ENCODE data around the gene HEXIM2.

Gene HEXIM2

GRCh38 chr17:45127548-45128300 lies 34.0 kb upstream of the HEXIM2 start:
- in situ Hi-C loops (cut with HindIII; ENCODE audit: low sequenced_read_pairs) = no loop called here

- in situ Hi-C loops (cut with HindIII; ENCODE audit: low sequenced_read_pairs) = no loop called here
These were observed 33.3 kb upstream of the HEXIM2 start for GRCh38 chr17:45128331-45128730.

- in situ Hi-C loops (cut with HindIII; ENCODE audit: low sequenced_read_pairs) = no loop called here
These were observed 32.7 kb upstream of the HEXIM2 start for GRCh38 chr17:45128989-45129388.

- in situ Hi-C loops (cut with HindIII; ENCODE audit: low sequenced_read_pairs) = no loop called here
These were observed 32.2 kb upstream of the HEXIM2 start for GRCh38 chr17:45129426-45129939.

- in situ Hi-C loops (cut with HindIII; ENCODE audit: low sequenced_read_pairs) = no loop called here
These were observed 31.6 kb upstream of the HEXIM2 start for GRCh38 chr17:45129940-45130680.

GRCh38 chr17:45130681-45131615 lies 30.7 kb upstream of the HEXIM2 start:
- in situ Hi-C loops (cut with HindIII; ENCODE audit: low sequenced_read_pairs) = no loop called here

GRCh38 chr17:45131616-45132319 lies 29.9 kb upstream of the HEXIM2 start:
- in situ Hi-C loops (cut with HindIII; ENCODE audit: low sequenced_read_pairs) = no loop called here

- in situ Hi-C loops (cut with HindIII; ENCODE audit: low sequenced_read_pairs) = no loop called here
These were observed 29.4 kb upstream of the HEXIM2 start, which contains the start of gene PLCD3 for GRCh38 chr17:45132320-45132571. Gene PLCD3 (minus strand): TSS chr17:45132515. CDS start chr17:45132410, 105 bp downstream.

- in situ Hi-C loops (cut with HindIII; ENCODE audit: low sequenced_read_pairs) = no loop called here
These were observed 28.9 kb upstream of the HEXIM2 start for GRCh38 chr17:45132572-45133463.

GRCh38 chr17:45135192-45135977 lies 26.3 kb upstream of the HEXIM2 start, which contains the start of gene ACBD4:
Gene ACBD4 (plus strand): TSS chr17:45135687. CDS start chr17:45136145, 458 bp downstream.
- in situ Hi-C loops (cut with HindIII; ENCODE audit: low sequenced_read_pairs) = no loop called here

- in situ Hi-C loops (cut with HindIII; ENCODE audit: low sequenced_read_pairs) = no loop called here
These were observed 25.5 kb upstream of the HEXIM2 start for GRCh38 chr17:45135978-45136791.

- in situ Hi-C loops (cut with HindIII; ENCODE audit: low sequenced_read_pairs) = no loop called here
These were observed 24.7 kb upstream of the HEXIM2 start for GRCh38 chr17:45136846-45137560.

- in situ Hi-C loops (cut with HindIII; ENCODE audit: low sequenced_read_pairs) = no loop called here
These were observed 23.9 kb upstream of the HEXIM2 start for GRCh38 chr17:45137561-45138305.

- in situ Hi-C loops (cut with HindIII; ENCODE audit: low sequenced_read_pairs) = no loop called here
These were observed 22.7 kb upstream of the HEXIM2 start for GRCh38 chr17:45138911-45139532.

GRCh38 chr17:45139533-45139920 lies 22.1 kb upstream of the HEXIM2 start:
- in situ Hi-C loops (cut with HindIII; ENCODE audit: low sequenced_read_pairs) = no loop called here

- in situ Hi-C loops (cut with HindIII; ENCODE audit: low sequenced_read_pairs) = no loop called here
These were observed 18.5 kb upstream of the HEXIM2 start for GRCh38 chr17:45143094-45143670.
